Testis (tissue), 3 donors: ENCODE measurements around the gene MAML2. TPM values are rescaled to one million over a fixed set of nuclear protein-coding genes. Genes with fewer than 3 reads are reported as not detected.

Experiments
- DNase-seq: peaks from one replicate; pipeline ENCODE4 v3.0.0-alpha.2; 2019
- H3K27ac ChIP-seq, 2 donors: fragments of 200-600 bp; sonication (generic); one replicate each; pipeline ENCODE4 v1.5.1; 2019
- H3K27me3 ChIP-seq: fragments of 200-600 bp; sonication (generic); one replicate; pipeline ENCODE4 v1.5.1; 2019
- H3K36me3 ChIP-seq: fragments of 200-600 bp; sonication (generic); one replicate; pipeline ENCODE4 v1.5.1; 2017; ENCODE audit warnings: low read depth; ENCODE audit errors: missing control alignments
- H3K4me1 ChIP-seq: fragments of 200-600 bp; sonication (generic); one replicate; pipeline ENCODE4 v1.5.1; 2019
- H3K4me3 ChIP-seq, 2 donors: fragments of 200-600 bp; sonication (generic); one replicate each; pipeline ENCODE4 v1.5.1; 2017 to 2019
- H3K9me3 ChIP-seq: fragments of 200-600 bp; sonication (generic); one replicate; pipeline ENCODE4 v1.5.1; 2017
- POLR2A ChIP-seq: fragments of 450-650 bp; IDR thresholded peaks from one replicate; pipeline ENCODE4 v1.6.1; 2017; ENCODE audit warnings: antibody characterized with exemption, mild to moderate bottlenecking, moderate library complexity
- WGBS, 2 donors: methylation state at CpG; one replicate each; pipeline ENCODE4 v1.1.5; 2018; 5-methylcytosine and 5-hydroxymethylcytosine counted together
- intact Hi-C: fragments of 100-400 bp; cut with DNase I; formaldehyde crosslinking; loops from one replicate; pipeline ENCODE4 v1.15.1; 2023; ENCODE audit warnings: low total_unique reads
- polyA plus RNA-seq: library from polyadenylated mRNA; stranded (reverse); fragments of 350-450 nt; fragmentation: Illumina TruSeq; extraction: RNeasy Lipid Tissue Mini Kit (QIAGEN cat#74804); gene quantifications from one replicate; pipeline ENCODE4 v1.2.3, GENCODE V29; 2014; ENCODE audit warnings: low read depth, low replicate concordance; ENCODE audit not compliant: insufficient read depth
- total RNA-seq, 2 donors: library from RNA; depleted of rRNA; stranded (reverse); fragments of >200 nt; gene quantifications; one replicate each; pipeline ENCODE4 v1.2.3, GENCODE V29; 2016
- TF ChIP-seq, protein P1 (sequence below), 3 experiments: fragments of 450-650 bp in 2 of 3; fragments of 200-600 bp in 1 of 3; sonication (generic) in 1 of 3; IDR thresholded peaks; one replicate each; pipeline ENCODE4 v1.5.1; 2016 to 2019; ENCODE audit warnings: antibody characterized with exemption in 3 of 3, mild to moderate bottlenecking in 2 of 3, moderate library complexity in 1 of 3

MAML2 gene
- total and polyA plus RNA-seq, 3 donors from 2014 or later: 5.1 to 23.6 (median 17.6) TPM

GRCh38 chr11:95996621-95997235 is 346.3 kb downstream of the MAML2 start:
- no peak for DNase-seq
- no peaks in the 10 kb centered on the region for H3K36me3 ChIP-seq
- no peak overlapping the region for H3K4me3 ChIP-seq
- no peaks in the 10 kb centered on the region for H3K9me3 ChIP-seq
- 88 to 96% methylated on average over 4 of the region's 4 CpGs for WGBS, 2 donors
- TF ChIP-seq POLR2A: no peak
- TF ChIP-seq, protein P1, sequence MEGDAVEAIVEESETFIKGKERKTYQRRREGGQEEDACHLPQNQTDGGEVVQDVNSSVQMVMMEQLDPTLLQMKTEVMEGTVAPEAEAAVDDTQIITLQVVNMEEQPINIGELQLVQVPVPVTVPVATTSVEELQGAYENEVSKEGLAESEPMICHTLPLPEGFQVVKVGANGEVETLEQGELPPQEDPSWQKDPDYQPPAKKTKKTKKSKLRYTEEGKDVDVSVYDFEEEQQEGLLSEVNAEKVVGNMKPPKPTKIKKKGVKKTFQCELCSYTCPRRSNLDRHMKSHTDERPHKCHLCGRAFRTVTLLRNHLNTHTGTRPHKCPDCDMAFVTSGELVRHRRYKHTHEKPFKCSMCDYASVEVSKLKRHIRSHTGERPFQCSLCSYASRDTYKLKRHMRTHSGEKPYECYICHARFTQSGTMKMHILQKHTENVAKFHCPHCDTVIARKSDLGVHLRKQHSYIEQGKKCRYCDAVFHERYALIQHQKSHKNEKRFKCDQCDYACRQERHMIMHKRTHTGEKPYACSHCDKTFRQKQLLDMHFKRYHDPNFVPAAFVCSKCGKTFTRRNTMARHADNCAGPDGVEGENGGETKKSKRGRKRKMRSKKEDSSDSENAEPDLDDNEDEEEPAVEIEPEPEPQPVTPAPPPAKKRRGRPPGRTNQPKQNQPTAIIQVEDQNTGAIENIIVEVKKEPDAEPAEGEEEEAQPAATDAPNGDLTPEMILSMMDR (IDR thresholded peaks at IDR 0.05): no peak
- peaks cover 21% of the 10 kb centered on the region for H3K4me1 ChIP-seq
- H3K27ac ChIP-seq: no peak overlapping the region
- intact Hi-C loops: no loop called here
- H3K27me3 ChIP-seq: no peaks in the 10 kb centered on the region

DNA sequence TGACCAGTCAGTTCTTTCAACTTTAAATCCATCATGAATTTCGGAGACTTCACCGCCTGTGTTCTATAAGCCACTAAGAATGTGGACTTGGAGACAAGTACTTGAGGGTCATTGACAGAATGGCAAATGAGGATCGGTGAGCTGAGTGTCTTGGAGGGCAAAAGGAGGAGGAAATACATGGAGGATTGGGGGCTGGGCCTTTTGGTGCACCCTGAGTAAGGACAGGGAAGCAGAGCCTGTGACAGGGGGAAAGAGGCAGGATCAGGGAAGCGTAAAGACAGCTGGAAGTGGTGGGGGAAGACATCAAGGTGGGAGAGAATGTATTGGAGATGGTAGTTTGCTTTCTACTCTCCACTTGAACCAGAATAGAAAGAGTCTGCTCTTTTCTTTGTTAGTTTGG is 348.7 kb downstream of the MAML2 start:
- intact Hi-C loops: no loop called here
- 71 to 86% methylated on average over 4 of the region's 4 CpGs for WGBS, 2 donors
- DNase-seq: no peak
- Histone ChIP-seq H3K4me1 (peaks cover 9% of the 10 kb centered on the region), H3K9me3 (no peaks in the 10 kb centered on the region), H3K27ac (peak overlapping the region in 1 of 2 donors; percentile 3), H3K27me3 (no peaks in the 10 kb centered on the region), H3K36me3 (no peaks in the 10 kb centered on the region), H3K4me3 (no peak overlapping the region)
- TF ChIP-seq POLR2A: no peak
- TF ChIP-seq, protein P1 (IDR thresholded peaks at IDR 0.05): no peak

DNA sequence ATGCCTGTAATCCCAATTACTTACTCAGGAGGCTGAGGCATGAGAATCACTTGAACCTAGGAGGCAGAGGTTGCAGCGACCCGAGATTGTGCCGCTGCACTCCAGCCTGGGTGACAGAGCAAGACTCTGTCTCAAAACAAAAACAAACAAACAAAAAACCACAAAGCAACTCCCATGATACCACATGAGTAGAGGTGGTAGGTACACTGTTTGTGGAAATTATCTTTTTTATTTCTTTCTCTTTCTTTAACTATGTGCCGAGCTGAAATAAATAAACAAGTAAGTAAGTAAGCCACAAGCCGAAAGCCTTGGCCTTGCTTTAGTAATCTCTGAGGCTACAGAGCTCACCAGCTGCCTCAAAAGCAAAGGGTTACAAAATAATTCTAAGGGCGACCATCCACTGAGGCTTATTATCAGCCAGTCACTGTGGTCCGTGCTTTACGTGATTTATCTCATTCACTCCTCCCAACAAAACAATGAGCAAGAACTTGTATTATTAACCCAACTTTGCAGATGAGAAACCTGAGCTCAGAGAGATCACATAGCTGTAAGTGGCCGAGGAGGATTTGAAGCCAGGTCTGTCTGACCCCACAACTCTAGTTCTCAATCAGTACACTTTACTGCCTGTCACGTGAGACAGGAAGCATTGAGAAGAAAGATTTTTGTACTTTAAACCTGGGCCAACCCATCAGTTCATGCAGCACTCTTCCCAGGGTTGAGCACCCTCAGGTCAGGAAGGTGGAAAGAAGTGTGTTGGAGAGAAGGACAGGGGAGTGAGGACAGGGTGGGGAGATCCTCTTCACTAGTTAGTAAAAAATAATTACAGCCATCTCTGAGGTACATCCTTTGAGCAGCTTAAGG is 349.3 kb downstream of the MAML2 start:
- DNase-seq: no peak
- TF ChIP-seq, protein P1 (IDR thresholded peaks at IDR 0.05): no peak
- TF ChIP-seq POLR2A: no peak
- intact Hi-C loops: no loop called here
- Histone ChIP-seq H3K36me3 (no peaks in the 10 kb centered on the region), H3K27ac (peak overlapping the region in 1 of 2 donors; percentile 3), H3K4me1 (peaks cover 9% of the 10 kb centered on the region), H3K4me3 (no peak overlapping the region), H3K9me3 (no peaks in the 10 kb centered on the region), H3K27me3 (no peaks in the 10 kb centered on the region)
- 48 to 49% methylated on average over 10 of the region's 10 CpGs for WGBS, 2 donors

- DNase-seq: no peak
- H3K27ac ChIP-seq: peak overlapping the region in 1 of 2 donors; percentile 22
These were observed 351.4 kb downstream of the MAML2 start for GRCh38 chr11:95991545-95991944.

More at GRCh38 chr11:95991545-95991944, 351.4 kb downstream of the MAML2 start:
- H3K9me3 ChIP-seq: no peaks in the 10 kb centered on the region
- intact Hi-C loops: no loop called here
- TF ChIP-seq, protein P1 (IDR thresholded peaks at IDR 0.05): no peak
- no peak for TF ChIP-seq POLR2A
- no peaks in the 10 kb centered on the region for H3K36me3 ChIP-seq
- no peaks in the 10 kb centered on the region for H3K27me3 ChIP-seq
- 56 to 72% methylated on average over 1 of the region's 1 CpG for WGBS, 2 donors
- no peak overlapping the region for H3K4me3 ChIP-seq
- peaks cover 9% of the 10 kb centered on the region for H3K4me1 ChIP-seq
